HepG2 (cell line): ENCODE results near the gene NDUFA8. TPM values are rescaled to one million over a fixed set of nuclear protein-coding genes. Genes with fewer than 3 reads are reported as not detected.

ENCODE experiments used
- GATAD1 ChIP-seq: IDR thresholded peaks from 2 replicates; pipeline ENCODE4 v1.6.1; 2016; ENCODE audit warnings: missing genetic modification reagents, missing compliant biosample characterization
- HDAC2 ChIP-seq: sonication (generic); formaldehyde crosslinking; IDR thresholded peaks from 2 replicates; pipeline ENCODE4 v1.4.0; 2020; ENCODE audit warnings: missing genetic modification reagents
- IKZF4 ChIP-seq: sonication (generic); formaldehyde crosslinking; IDR thresholded peaks from 2 replicates; pipeline ENCODE4 v1.5.1; 2020; ENCODE audit warnings: borderline replicate concordance, mild to moderate bottlenecking, low read depth, missing genetic modification reagents; ENCODE audit errors: not compliant biosample characterization
- POGK ChIP-seq: sonication (generic); formaldehyde crosslinking; conservative IDR thresholded peaks from 2 replicates; pipeline ENCODE4 v1.8.0; 2022; ENCODE audit warnings: mild to moderate bottlenecking, moderate library complexity, missing genetic modification reagents
- PRDM10 ChIP-seq: sonication (generic); formaldehyde crosslinking; IDR thresholded peaks from 2 replicates; pipeline ENCODE4 v1.4.0; 2020; ENCODE audit warnings: low read depth, missing genetic modification reagents
- SMARCC2 ChIP-seq: fragments of 450-650 bp; IDR thresholded peaks from 2 replicates; pipeline ENCODE4 v1.6.1; 2017; ENCODE audit warnings: antibody characterized with exemption, mild to moderate bottlenecking
- SMARCE1 ChIP-seq: fragments of 450-650 bp; IDR thresholded peaks from 2 replicates; pipeline ENCODE4 v1.6.1; 2017; ENCODE audit warnings: borderline replicate concordance
- SRSF9 ChIP-seq: fragments of 200-400 bp; formaldehyde crosslinking; IDR thresholded peaks from 2 replicates; pipeline ENCODE4 v1.6.1; 2018; ENCODE audit warnings: borderline replicate concordance, mild to moderate bottlenecking, low read depth, low read length; ENCODE audit not compliant: insufficient read depth, poor library complexity, severe bottlenecking
- ZBTB2 ChIP-seq: sonication (generic); formaldehyde crosslinking; IDR thresholded peaks from 2 replicates; pipeline ENCODE4 v1.8.0; 2022; ENCODE audit warnings: low read depth, missing genetic modification reagents
- ZNF138 ChIP-seq: sonication (generic); formaldehyde crosslinking; IDR thresholded peaks from 2 replicates; pipeline ENCODE4 v1.5.0; 2020; ENCODE audit warnings: mild to moderate bottlenecking, low read depth, missing genetic modification reagents
- ZNF160 ChIP-seq: sonication (generic); formaldehyde crosslinking; IDR thresholded peaks from 2 replicates; pipeline ENCODE4 v1.8.0; 2022; ENCODE audit warnings: mild to moderate bottlenecking, inconsistent platforms, missing genetic modification reagents
- ZNF354B ChIP-seq: sonication (generic); formaldehyde crosslinking; IDR thresholded peaks from 2 replicates; pipeline ENCODE4 v1.8.0; 2022; ENCODE audit warnings: mild to moderate bottlenecking, missing genetic modification reagents
- ZNF572 ChIP-seq: sonication (generic); formaldehyde crosslinking; IDR thresholded peaks from 2 replicates; pipeline ENCODE4 v1.5.1; 2020; ENCODE audit warnings: mild to moderate bottlenecking, missing genetic modification reagents
- ZNF850 ChIP-seq: sonication (generic); formaldehyde crosslinking; conservative IDR thresholded peaks from 2 replicates; pipeline ENCODE4 v1.9.0; 2021; ENCODE audit warnings: mild to moderate bottlenecking, missing genetic modification reagents
- ZZZ3 ChIP-seq: sonication (generic); formaldehyde crosslinking; IDR thresholded peaks from 2 replicates; pipeline ENCODE4 v1.4.0; 2020; ENCODE audit warnings: missing genetic modification reagents, mild to moderate bottlenecking, borderline replicate concordance
- polyA plus RNA-seq, 8 experiments: library from polyadenylated mRNA; depleted of rRNA in 3 of 8; stranded (reverse) in 7 of 8; unstranded in 1 of 8; fragments of >200 nt; fragmentation: Illumina TruSeq in 4 of 8; extraction: Trizol in 4 of 8; gene quantifications; 2 replicates each; pipeline versions ENCODE4 v1.2.1 to v1.2.3, GENCODE V29; 2011 to 2016; ENCODE audit warnings: low read depth in 4 of 8, missing spikeins in 1 of 8, mixed read lengths in 1 of 8; ENCODE audit not compliant: insufficient read depth in 1 of 8
- total RNA-seq, 5 experiments: library from RNA; depleted of rRNA; stranded (reverse); fragments of >200 nt; fragmentation: Illumina TruSeq; extraction: Trizol; gene quantifications; 2 replicates each; pipeline ENCODE4 v1.2.3, GENCODE V29; 2016; ENCODE audit warnings: low read depth in 1 of 5
- TF ChIP-seq, protein P1 (sequence below): sonication (generic); formaldehyde crosslinking; IDR thresholded peaks from 2 replicates; pipeline ENCODE4 v1.4.0; 2020; ENCODE audit warnings: mild to moderate bottlenecking, missing genetic modification reagents
- TF ChIP-seq, protein P2 (sequence below): sonication (generic); formaldehyde crosslinking; IDR thresholded peaks from 2 replicates; pipeline ENCODE4 v1.4.0; 2020; ENCODE audit warnings: mild to moderate bottlenecking, missing genetic modification reagents
- TF ChIP-seq, protein P3 (sequence below): sonication (generic); formaldehyde crosslinking; conservative IDR thresholded peaks from 2 replicates; pipeline ENCODE4 v1.8.0; 2022; ENCODE audit warnings: low read depth, missing genetic modification reagents

Gene NDUFA8
- total and polyA plus RNA-seq, 2 of the 13 experiments (the other 11 are each of a cell fraction or from before 2014, with no cell fraction given): 68.6 to 71.7 TPM

DNA sequence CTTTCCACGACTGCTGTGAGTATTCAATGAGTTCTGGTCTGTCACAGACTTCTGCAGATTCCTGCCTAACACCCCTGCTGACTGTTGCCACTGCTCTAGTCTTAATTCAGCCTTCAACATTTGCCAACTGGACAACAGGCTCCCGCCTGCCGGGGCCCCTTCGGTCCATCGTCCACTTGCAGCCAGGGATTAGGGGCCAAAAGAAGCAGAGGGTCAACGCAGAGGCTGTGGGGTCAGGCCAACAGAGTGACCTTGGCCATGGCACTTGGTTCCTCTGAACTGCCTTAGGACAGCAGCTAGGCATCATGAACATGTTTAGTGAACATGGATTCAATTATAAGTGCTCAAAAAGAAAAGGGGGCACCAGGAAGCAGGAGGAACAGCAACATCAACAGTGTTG lies 28.8 kb upstream of the NDUFA8 start (continued):
- 0 out of 2 replicates have a peak, but pooled peaks have one; percentile 38 for TF ChIP-seq POGK (CRISPR knock-in tag)
- TF ChIP-seq ZNF160: no peak
- TF ChIP-seq, protein P1, sequence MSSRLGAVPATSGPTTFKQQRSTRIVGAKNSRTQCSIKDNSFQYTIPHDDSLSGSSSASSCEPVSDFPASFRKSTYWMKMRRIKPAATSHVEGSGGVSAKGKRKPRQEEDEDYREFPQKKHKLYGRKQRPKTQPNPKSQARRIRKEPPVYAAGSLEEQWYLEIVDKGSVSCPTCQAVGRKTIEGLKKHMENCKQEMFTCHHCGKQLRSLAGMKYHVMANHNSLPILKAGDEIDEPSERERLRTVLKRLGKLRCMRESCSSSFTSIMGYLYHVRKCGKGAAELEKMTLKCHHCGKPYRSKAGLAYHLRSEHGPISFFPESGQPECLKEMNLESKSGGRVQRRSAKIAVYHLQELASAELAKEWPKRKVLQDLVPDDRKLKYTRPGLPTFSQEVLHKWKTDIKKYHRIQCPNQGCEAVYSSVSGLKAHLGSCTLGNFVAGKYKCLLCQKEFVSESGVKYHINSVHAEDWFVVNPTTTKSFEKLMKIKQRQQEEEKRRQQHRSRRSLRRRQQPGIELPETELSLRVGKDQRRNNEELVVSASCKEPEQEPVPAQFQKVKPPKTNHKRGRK (CRISPR knock-in tag): no peak
- TF ChIP-seq SMARCC2: no peak
- TF ChIP-seq GATAD1: no peak
- no peak for TF ChIP-seq ZNF138 (CRISPR knock-in tag)
- no peak for TF ChIP-seq SMARCE1
- no peak for TF ChIP-seq SRSF9
- TF ChIP-seq, protein P2, sequence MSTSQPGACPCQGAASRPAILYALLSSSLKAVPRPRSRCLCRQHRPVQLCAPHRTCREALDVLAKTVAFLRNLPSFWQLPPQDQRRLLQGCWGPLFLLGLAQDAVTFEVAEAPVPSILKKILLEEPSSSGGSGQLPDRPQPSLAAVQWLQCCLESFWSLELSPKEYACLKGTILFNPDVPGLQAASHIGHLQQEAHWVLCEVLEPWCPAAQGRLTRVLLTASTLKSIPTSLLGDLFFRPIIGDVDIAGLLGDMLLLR (CRISPR knock-in tag): no peak
- TF ChIP-seq PRDM10 (CRISPR knock-in tag): no peak
- TF ChIP-seq ZNF850: no peak
- peak; percentile 59; the same call in 1 of the 2 replicates for TF ChIP-seq HDAC2 (CRISPR knock-in tag)
- no peak for TF ChIP-seq IKZF4 (CRISPR knock-in tag)
- TF ChIP-seq, protein P3, sequence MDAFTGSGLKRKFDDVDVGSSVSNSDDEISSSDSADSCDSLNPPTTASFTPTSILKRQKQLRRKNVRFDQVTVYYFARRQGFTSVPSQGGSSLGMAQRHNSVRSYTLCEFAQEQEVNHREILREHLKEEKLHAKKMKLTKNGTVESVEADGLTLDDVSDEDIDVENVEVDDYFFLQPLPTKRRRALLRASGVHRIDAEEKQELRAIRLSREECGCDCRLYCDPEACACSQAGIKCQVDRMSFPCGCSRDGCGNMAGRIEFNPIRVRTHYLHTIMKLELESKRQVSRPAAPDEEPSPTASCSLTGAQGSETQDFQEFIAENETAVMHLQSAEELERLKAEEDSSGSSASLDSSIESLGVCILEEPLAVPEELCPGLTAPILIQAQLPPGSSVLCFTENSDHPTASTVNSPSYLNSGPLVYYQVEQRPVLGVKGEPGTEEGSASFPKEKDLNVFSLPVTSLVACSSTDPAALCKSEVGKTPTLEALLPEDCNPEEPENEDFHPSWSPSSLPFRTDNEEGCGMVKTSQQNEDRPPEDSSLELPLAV (CRISPR knock-in tag): no peak
- no peak for TF ChIP-seq ZNF354B (CRISPR knock-in tag)
- TF ChIP-seq ZBTB2 (CRISPR knock-in tag): no peak
- no peak for TF ChIP-seq ZZZ3
- no peak for TF ChIP-seq ZNF572
